Erythroblast (primary cell): ENCODE data around the gene GPRIN1.

Experiments
- GATA1 ChIP-seq: IDR thresholded peaks from 2 replicates; pipeline ENCODE4 v1.6.1; 2011; ENCODE audit warnings: low read depth, mild to moderate bottlenecking, control low read depth, low read length, moderate library complexity
- POLR2A ChIP-seq: IDR thresholded peaks from 2 replicates; pipeline ENCODE4 v1.6.1; 2011; ENCODE audit warnings: mild to moderate bottlenecking, low read length

GRCh38 chr5:176652136-176652535 is 42.2 kb upstream of the GPRIN1 start:
- TF ChIP-seq POLR2A (no peak), GATA1 (no peak)
